NCI-H446 (cell line): Measurements from ENCODE around the gene FOSB.

Experiments
- DNase-seq, 2 experiments: peaks; one replicate each; lab custom pipeline; 2025; lab: John Stamatoyannopoulos, UW

Gene FOSB

DNA sequence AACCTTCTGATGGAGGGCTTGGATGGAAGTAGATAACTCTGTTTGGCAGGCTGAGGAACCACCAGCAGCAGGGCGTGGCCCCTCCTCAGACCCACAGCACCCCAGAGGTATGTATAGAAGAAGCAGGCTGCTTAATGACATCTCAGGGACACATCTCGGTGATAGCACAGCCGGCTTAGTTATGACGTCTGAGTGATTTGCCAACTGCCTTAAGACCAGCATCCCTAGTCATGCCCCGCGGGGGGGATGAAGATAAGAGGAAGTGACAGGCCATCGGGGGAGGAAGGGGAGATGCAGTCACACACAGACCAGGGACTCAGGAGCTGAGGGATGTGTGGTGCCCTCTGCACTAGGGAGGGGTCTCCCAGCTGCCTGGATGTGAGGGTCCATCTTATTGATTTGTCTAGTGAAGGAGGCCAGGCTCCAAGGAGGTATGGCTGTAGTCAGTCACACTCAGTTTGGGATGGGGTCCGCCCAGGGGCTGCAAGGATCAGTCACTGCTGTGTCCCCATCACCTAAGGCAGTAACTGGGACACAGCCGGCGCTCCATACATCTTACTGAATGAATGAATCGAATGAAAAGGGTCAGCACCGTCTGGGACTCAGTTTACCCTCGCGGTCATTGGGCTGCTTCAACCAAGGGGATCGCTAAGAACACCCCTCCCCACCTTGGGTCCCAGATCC, 24.9 kb upstream of the FOSB start:
- DNase-seq, result no peak

DNA sequence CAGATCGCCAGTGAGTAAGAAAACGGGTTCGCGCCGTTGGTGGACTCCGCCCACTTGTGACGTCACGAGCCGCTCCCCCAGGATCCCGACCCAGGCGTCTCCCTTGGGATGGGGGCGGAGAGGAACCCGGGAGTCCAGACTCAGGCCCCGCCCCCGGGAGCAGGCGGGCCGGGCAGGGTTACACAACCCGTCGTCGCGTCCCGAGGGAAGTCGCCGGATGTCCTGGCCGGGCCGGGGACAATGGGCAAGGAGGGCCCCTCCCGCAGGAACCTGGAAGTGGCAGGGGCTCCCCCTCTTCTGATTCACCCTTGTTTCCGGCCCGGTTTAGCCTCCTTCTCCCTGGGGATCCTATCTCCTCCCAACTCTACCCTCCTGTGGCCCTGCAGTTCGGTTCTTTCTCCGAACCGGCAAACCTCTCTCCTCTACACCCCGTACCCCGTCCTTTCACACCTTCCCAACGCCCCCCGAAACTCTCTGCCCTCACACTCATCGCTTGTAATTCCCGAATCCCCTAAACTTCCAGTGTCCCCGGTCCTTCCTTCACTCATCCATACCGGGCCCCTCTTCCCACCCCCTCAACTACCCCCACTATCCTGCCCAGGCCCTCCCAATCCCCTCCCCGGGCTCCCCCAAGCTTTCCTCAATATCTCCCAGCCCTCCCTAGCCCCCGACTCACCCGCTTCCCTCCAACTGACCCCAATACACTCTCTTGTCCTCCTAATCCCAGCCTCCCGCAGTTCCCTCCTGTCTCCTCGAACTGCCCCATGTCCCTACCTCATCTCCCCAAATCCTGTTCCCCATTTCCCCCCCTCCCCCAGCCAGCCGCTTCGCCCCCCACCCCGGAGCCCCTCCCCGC, 24.1 kb upstream of the FOSB start:
- DNase-seq, result peak; percentile 31 to 84

DNA sequence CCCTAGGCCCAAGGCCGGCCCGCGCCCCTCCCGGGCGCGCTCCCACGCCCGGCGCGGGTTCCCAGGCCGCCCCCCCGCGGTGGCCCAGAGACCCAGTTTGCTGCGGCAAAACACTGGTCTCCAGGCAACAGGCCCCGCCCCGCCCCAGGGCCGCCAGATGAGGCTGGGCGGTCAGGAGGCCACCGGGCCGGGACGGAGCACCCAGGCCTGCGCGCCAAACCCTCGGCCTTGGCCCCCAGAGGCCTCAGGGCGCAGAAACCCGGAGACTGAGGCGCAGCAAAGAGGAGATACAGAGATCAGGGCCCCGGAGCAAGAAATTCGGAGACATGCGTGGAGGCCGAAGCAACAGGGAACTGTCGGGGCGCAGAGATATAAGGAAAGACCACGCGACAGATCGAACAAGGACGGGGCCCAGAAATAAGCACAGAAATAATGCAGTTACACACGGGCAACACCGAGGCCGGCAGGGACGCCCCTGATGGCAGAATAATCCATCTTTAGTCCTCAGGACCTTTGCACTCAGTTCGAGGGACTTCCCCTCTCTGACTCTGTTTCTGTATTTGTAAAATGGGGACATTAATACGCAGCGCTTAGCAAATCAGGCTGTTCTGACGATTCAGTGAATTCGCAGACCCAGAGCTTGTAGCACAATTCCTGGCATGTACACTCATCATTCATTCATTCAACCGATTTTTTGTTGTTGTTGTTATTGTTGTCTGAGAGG, 23.3 kb upstream of the FOSB start:
- DNase-seq, result peak in 1 of 2 experiments; percentile 29

DNA sequence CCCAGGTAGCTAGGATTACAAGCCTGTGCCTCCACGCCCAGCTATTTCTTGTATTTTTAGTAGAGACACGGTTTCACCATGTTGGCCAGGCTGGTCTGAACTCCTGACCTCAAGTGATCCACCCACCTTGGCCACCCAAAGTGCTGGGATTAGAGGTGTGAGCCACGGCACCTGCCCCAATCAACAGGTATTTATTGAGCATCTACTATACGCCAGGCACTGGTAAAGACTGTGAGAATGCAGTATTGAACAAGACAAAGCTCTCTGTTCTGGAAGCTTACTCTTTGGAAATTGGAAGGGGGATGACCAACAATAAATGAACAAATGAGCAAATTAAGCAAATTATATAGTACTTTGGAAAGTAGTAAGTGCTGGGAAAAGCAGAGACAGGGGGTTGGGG, 22.7 kb upstream of the FOSB start:
- no peak for DNase-seq

DNA sequence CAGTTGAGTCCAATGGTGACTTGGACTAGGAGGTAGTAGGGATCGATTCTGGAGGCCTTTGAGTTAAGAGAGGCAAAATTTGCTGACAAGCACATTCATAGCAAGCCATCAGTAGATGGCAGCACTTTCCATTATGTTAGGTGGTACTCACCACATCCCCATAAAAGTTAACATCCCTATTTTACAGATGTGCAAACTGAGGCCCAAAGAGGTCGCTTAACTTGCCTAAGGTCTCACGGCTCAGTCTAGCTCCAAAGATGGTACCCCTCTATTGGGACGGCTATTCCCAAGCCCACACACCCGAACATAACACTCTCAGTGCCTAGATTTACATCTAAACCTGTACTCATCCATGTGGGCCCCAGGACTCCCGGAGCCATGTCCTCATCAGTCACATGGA, 21.5 kb upstream of the FOSB start:
- DNase-seq, result no peak

DNA sequence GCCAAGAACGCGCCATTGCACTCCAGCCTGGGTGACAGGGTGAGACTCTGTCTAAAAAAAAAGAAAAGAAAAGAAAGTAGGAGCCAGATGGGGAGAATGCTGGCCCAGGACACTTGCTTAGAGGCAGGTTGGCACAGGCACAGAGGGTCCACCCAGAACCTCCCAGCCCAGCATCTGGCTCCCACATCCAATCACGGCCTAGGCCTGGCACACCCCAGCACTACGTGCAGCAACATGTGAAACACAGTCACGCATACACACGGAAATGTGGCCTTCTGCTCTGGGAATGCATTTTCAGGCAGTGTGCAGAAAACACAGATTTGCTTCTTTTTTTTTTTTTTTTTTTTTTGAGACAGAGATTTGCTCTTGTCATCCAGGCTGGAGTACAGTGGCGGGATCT, 20.9 kb upstream of the FOSB start:
- peak in 1 of 2 experiments; percentile 46 for DNase-seq

DNA sequence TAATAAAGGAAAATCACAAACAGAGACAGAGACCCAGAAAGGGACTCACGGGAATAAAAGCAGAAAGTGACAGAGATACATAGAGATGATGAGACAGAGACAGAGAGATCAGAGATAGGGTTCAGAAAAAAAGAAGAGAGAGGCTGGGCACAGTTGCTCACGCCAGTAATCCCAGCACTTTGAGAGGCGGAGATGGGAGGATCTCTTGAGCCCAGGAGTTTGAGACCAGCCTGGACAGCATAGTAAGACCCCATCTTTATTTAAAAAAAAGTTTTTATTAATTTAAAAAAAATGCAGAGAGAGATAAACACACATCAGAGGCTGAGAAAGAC, 19.4 kb upstream of the FOSB start:
- DNase-seq, result no peak

DNA sequence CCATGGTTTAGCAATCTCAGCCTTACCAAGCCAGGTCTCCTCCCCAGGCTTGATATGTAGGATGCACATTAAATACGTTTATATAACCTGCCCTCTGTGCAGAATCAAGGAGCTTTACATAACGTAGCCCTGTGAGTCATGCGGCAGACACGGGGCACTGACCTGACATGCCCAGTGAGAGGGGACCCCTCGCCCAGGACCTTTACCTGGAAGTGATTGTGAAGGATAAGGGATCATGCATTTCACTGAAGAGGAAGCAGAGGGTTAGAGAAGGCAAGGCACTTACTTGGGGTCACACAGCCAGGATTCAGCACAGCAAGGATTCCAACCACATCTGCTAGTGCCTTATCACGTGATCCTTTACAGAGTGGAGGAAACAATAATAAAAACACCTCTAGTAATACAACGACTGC, 18.9 kb upstream of the FOSB start:
- DNase-seq, result no peak

DNA sequence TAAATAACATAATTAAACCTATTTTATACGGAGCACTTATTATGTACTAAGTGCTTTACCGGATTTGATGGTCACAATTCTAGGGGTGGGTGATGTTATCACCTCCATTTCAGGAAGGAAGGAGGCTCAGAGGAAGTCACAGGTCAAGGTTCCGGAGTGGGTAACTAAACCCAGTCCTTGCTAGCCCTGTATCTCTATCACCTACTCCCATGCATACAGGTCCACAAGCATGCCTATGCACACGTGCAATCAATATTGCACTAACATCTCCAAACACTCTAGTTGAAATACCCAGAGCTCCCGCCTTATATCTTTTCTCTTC, 17.8 kb upstream of the FOSB start:
- no peak for DNase-seq

DNA sequence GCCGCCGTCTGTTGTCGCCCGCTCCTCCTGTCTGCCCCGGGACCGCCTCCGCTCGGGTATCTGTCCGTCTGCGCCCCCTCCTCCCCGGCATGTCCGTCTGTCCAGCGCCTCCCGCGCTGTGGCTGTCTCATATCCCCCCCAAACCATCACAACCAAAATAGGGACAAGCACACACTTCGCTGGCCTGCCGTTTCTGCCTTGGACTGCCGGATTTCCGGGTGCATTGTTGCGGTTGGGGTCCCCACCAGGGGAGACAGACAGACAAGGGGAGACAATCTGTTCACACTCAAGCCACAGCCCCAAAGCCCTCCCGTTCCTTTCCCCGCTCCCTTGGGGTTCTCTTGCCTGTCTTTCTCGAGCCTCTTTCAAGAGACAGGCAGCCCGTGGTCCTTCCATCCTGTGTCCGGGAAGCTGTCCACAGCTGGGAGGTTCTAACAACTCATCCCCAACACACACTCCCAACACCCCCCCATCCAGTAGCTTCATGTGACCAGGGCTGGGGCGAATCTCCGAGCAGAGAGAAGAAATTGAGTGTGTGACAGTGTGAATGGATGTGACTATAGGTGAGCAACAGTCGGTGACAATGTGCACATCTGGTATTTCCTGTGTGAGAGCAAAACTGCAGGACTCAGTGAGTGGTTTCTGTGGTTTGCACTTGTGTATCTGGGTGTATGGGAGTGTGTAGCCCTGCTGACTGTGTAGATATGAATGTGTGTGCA, 16.5 kb upstream of the FOSB start:
- DNase-seq, result no peak

DNA sequence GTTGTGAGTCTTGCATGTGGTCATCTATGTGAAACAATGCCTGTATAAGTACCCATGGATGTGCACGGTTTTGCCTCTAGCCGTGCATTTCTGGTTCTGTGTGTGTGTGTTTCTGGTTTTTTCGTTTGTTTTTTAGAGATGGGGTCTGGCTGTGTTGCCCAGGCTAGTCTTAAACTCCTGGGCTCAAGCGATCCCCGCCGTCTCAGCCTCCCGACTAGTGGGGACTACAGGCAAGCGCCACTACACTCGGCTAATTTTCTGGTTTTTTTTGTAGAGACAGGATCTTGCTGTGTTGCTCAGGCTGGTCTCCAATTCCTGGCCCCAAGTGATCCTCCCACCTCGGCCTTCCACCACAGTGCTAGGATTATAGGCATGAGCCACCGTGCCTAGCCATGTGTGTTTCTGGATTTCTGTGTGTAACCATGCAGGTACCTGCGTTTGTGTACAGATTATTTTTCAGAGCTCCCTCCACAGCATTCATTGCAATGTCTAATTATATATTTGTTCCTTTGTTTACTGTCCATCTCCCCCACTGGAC, 15.9 kb upstream of the FOSB start:
- no peak for DNase-seq

DNA sequence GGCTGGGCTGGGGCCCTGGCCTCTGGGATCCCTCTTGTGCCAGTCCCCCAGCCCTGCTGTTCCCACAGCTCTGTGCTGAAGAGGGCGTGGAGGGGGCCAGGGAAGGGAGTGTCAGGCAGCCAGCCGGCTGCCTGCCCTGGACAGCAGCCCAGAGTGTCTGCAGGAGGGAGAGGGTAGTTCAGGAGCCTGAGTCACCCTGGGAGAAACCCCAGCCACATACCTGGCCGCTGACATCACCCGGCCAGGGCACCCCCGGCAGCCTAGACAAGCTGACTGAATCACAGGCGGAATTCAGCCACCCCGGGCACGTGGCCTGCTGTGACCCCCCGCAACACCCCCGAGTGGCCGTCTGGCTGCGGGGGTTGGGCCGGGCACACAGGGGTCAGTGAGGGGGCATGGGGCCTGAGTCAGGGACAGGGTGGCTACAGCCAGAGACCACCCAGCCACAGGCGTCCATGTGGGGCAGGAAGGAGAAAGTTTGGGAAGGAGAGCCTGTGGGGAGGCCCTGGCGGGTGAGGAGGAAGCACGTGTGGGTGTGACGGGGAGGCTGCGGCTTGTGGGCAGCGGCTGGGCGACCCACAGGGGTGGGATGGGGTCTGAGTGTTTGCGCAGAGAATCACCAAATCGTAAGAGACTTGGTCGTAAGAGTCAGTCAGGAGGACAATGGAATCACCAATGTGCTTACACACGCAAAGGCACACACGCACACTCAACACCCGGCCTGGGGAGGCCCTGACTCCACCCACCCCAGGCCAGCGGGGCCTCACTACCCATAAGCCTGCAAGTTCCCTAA, 11.9 kb upstream of the FOSB start:
- DNase-seq, result peak; percentile 55 to 91

DNA sequence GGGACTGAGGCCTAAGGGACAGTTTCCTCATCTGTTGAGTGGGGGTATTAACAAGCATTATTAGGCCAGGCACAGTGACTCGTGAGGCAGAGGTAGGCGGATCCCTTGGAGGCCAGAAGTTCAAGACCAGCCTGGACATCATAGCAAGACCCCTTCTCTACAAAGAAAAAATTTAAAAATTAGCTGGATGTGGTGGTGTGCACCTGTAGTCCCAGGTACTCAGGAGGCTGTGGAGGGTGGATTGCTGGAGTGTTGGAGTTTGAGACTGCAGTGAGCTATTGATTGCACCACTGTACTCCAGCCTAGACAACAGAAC, 11.3 kb upstream of the FOSB start:
- DNase-seq, result no peak

DNA sequence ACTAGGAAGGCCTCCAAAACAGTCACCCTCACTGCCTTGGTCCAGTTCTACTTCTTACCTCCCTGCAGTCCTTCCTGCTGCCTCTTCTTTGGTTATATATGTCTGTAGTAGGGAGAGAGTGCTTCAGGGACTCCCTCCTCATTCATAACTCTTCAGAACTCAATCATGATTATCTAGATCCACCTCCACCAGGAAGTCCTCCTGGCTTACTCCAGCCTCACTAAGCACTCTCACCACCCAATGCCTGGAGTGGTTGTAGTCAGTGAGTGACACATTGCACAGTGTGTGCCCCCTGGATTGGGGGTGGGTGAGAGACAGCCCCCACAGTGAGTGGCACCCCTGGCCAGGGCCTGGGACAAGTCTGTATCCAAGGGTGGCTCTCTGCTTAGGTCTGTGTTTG, 10.0 kb upstream of the FOSB start:
- no peak for DNase-seq

DNA sequence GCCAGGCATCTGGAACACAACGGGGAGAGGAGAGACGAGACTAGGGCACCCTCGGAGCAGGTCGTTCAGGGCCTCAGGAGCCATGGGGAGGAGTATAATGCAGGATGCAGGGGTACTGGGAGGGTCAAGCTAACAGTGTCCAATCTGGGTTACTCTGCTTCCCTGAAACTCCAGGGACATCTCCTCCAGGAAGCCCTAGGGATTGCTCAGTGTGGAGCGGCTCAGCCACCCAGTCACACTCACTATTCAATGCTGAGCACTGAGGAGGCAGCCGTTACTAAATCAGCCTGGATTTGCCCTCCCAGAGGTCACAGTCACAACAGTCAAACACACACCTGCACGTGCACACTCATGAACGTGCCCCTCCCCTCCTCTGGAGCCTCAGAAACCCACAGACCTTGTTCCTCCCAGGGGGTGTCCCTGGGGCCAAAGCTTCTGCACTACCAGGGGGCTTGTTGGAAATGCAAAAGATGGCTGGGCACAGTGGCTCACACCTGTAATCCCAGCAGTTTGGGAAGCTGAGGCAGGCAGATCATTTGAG, 6.9 kb upstream of the FOSB start:
- DNase-seq, result no peak

DNA sequence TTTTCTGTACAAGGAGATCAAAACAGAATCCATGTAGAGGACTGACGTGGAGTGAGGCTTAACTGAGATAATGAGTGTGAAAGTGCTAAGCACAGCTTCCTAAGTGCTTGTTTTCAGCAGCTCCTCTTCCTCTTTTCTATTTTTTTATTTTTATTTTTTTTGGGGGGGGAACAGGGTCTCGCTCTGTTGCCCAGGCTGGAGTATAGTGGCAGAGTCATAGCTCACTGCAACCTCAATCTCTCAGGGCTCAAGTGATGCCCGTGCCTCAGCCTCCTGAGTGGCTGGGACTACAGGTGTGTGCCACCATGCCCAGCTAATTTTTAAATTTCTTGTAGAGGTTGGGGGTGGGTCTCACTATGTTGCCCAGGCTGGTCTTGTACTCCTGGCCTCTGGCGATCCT, 5.6 kb upstream of the FOSB start:
- no peak for DNase-seq

DNA sequence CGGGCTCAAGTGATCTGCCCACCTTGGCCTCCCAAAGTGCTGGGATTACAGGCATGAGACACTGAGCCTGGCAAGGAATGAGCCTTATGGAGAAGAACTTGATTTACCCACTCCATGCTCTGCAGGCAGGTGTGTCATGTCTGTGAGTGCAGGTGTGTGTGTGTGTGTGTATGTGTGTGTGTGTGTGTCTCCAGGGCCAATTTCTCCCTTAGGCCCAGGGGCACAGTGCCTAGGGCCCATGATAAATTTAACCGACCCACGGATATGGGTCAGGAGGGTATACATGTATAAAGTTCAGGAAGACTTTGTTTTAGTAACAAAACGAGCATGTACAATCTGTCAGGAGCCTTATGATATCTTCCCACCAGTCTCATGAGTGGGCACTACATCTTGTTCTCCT, 4.6 kb upstream of the FOSB start:
- no peak for DNase-seq

DNA sequence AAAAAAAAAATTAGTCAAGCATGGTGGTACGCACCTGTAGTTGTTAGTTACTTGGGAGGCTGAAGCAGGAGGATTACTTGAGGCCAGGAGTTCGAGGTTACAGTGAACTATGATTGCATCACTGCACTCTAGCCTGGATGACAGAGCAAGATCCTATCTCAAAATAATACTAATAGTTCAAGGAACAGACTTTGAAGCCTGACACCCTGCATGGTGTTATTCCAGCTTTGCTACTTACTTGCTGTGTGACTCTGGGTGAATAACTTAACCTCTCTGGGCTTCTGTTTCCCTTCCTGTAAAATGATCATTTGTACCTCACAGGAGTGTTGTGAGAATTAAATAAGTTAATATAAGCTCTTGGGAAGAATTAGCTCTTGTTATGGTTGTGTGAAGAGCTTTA, 3.5 kb upstream of the FOSB start:
- DNase-seq, result no peak

DNA sequence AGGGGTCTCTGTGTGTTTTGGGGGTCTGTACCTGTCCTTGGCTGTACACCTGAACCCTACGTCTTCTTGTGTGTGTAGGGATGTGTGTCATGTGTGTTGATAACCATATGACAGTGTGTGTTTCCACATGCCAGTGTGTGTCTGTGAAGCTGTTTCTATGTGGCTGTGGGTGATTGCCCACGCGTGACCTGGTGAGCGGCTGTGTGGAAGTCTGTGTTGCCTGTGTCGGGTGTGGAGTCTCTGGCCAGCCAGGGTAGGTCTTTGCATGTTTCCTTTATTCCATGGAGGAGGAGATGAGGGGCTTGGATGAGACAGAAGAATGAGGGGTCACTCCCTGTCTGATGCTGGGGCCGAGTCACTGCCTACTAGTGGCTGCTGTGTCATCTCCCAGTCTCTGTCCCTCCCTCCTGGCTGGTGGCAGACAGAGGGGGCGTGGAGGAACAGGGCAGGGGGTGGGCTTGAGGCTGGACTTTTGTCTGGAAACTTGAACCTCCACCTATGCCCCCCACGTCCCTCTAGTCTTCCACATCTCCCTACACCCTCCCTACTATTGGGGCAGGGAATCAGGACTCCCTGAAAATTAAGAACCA, 2.8 kb upstream of the FOSB start:
- DNase-seq, result no peak

DNA sequence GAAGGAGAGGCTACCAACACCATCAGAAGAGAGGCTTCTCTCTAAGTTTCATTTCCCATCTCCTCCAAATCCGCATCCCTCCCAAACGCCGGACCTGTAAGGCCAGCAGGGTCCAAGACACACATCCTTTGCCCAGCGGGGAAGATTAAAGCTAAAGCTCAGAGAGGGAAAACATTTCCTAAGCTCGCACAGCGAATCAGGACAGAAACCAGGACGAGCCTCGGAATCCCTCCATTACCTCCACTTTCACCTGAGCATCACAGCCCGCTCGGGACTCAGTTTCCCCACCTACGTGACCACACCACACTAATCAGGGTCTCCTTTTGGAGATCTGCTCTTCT, 711 bp upstream of the FOSB start:
- DNase-seq, result no peak

DNA sequence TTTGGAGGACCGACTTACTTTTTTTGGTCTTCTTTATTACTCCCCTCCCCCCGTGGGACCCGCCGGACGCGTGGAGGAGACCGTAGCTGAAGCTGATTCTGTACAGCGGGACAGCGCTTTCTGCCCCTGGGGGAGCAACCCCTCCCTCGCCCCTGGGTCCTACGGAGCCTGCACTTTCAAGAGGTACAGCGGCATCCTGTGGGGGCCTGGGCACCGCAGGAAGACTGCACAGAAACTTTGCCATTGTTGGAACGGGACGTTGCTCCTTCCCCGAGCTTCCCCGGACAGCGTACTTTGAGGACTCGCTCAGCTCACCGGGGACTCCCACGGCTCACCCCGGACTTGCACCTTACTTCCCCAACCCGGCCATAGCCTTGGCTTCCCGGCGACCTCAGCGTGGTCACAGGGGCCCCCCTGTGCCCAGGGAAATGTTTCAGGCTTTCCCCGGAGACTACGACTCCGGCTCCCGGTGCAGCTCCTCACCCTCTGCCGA, 409 bp downstream of the FOSB start:
- no peak for DNase-seq
